HS-27A (cell line): Measurements from ENCODE around the gene TTYH3.
"Not testable (repeated sequence)": the region's sequence is repeated elsewhere in the genome, so short reads cannot be mapped to it uniquely, and the experiment has no call there.

Source experiments
- DNase-seq: peaks from one replicate; pipeline ENCODE4 v3.0.0-alpha.2; 2012; ENCODE audit warnings: low read depth, missing footprints

Gene TTYH3

GRCh38 chr7:2688409-2689342 is 56.9 kb downstream of the TTYH3 start:
- no peak for DNase-seq

GRCh38 chr7:2689343-2689847 is 57.6 kb downstream of the TTYH3 start:
- no peak for DNase-seq

- DNase-seq, result no peak
Observed at GRCh38 chr7:2689951-2690705, 58.3 kb downstream of the TTYH3 start.

GRCh38 chr7:2691011-2691707 is 59.4 kb downstream of the TTYH3 start:
- DNase-seq, result no peak

- DNase-seq, result not testable (repeated sequence)
Observed at GRCh38 chr7:2691932-2692439, 60.2 kb downstream of the TTYH3 start.

- no peak for DNase-seq
Observed at GRCh38 chr7:2692543-2692942, 60.8 kb downstream of the TTYH3 start.

GRCh38 chr7:2693420-2694121 is 61.8 kb downstream of the TTYH3 start:
- DNase-seq, result not testable (repeated sequence)

GRCh38 chr7:2694122-2694436 is 62.3 kb downstream of the TTYH3 start:
- not testable (repeated sequence) for DNase-seq

- no peak for DNase-seq
Observed at GRCh38 chr7:2698581-2699288, 66.9 kb downstream of the TTYH3 start.

GRCh38 chr7:2699289-2699620 is 67.5 kb downstream of the TTYH3 start:
- no peak for DNase-seq

GRCh38 chr7:2700141-2700850 is 68.5 kb downstream of the TTYH3 start:
- DNase-seq, result no peak

GRCh38 chr7:2701424-2701823 is 69.6 kb downstream of the TTYH3 start:
- no peak for DNase-seq

- no peak for DNase-seq
Observed at GRCh38 chr7:2701832-2702593, 70.2 kb downstream of the TTYH3 start.

GRCh38 chr7:2702594-2702957 is 70.8 kb downstream of the TTYH3 start:
- no peak for DNase-seq

- DNase-seq, result no peak
Observed at GRCh38 chr7:2705371-2706096, 73.7 kb downstream of the TTYH3 start.

GRCh38 chr7:2706685-2707126 is 74.9 kb downstream of the TTYH3 start:
- DNase-seq, result no peak

GRCh38 chr7:2707481-2707880 is 75.7 kb downstream of the TTYH3 start:
- DNase-seq, result no peak

GRCh38 chr7:2708041-2708440 is 76.3 kb downstream of the TTYH3 start:
- no peak for DNase-seq
